Activated T-cell treated with anti-CD3 and anti-CD28 coated beads, Interleukin-2, amount 50 U/mL, for 72 hours (primary cell): Measurements from ENCODE around the gene P3H2. TPM values are rescaled to one million over a fixed set of nuclear protein-coding genes. Genes with fewer than 3 reads are reported as not detected.

Experiments used
- ATAC-seq, 2 donors: fragments of 150-1000 bp; cut with Tn5 transposase; replicated peaks in 1 of 2; 2 replicates each; pipeline ENCODE4 v1.10.0; 2021; ENCODE audit warnings: moderate library complexity in 2 of 2, mild to moderate bottlenecking in 1 of 2
- DNase-seq, 2 donors: peaks; one replicate each; pipeline ENCODE4 v3.0.0; 2021 to 2022; ENCODE audit warnings: mixed read lengths in 1 of 2
- H3K27ac Mint-ChIP-seq: one replicate; pipeline ENCODE4 v1.8.0; 2022; ENCODE audit warnings: mild to moderate bottlenecking, moderate library complexity, mixed read lengths
- H3K27me3 Mint-ChIP-seq: one replicate; pipeline ENCODE4 v1.8.0; 2022; ENCODE audit warnings: low read depth, mixed read lengths
- H3K36me3 Mint-ChIP-seq, 2 donors: one replicate each; pipeline ENCODE4 v1.8.0; 2022; ENCODE audit warnings: mixed read lengths in 2 of 2, mild to moderate bottlenecking in 1 of 2; ENCODE audit not compliant: insufficient read depth in 2 of 2
- H3K4me1 Mint-ChIP-seq: one replicate; pipeline ENCODE4 v1.8.0; 2022; ENCODE audit warnings: low read depth, mixed read lengths
- H3K4me3 Mint-ChIP-seq, 2 donors: one replicate each; pipeline ENCODE4 v1.8.0; 2022; ENCODE audit warnings: mild to moderate bottlenecking in 2 of 2, mixed read lengths in 2 of 2, moderate library complexity in 2 of 2
- H3K9me3 Mint-ChIP-seq, 2 donors: one replicate each; pipeline ENCODE4 v1.8.0; 2022; ENCODE audit warnings: mixed read lengths in 2 of 2
- total RNA-seq, 2 donors: library from RNA; stranded (reverse); gene quantifications; one replicate each; pipeline ENCODE4 v1.2.3, GENCODE V29; 2022

P3H2 gene
- total RNA-seq, 2 donors from 2014 or later: not detected

DNA sequence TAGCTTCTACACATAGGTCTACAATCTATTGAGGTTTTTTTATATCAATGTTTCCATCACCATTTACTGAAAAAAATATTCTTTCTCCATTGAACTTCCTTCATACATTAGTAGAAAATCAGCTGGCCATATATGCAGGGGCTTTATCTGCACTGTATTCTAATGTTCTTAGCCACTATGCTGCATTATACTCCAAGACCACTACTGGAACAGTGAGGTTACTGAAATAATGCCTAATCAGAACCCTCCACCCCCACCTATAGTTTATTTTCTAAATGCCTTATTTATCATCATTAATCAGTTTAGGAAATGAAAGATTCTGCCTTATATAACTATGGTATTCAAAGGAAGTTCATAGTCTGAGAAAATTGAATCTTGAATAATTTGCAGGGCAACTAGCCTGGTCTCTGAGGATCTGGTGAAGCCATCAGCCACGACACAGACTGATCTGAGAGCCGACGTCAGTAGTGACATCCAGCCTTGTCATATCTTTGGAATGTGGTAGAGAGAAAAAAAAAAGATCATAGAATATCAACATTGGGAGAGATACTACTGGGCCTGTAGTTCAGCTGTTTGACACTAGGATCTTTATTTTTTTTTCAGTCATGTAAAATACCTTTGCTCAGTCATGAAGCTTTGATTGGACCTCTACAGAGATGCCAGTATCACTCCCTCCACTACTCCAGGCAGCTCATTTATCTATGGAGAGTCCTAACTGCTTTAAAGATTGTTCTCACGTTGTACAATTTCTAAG, 66.6 kb downstream of the P3H2 start:
- Mint-ChIP-seq H3K27me3 (peaks cover 9% of the 10 kb centered on the region), H3K27ac (no peak overlapping the region), H3K4me1 (no peaks in the 10 kb centered on the region), H3K4me3 (no peak overlapping the region), H3K9me3 (no peaks in the 10 kb centered on the region), H3K36me3 (no peaks in the 10 kb centered on the region)
- DNase-seq (no peak), ATAC-seq (no peak)

DNA sequence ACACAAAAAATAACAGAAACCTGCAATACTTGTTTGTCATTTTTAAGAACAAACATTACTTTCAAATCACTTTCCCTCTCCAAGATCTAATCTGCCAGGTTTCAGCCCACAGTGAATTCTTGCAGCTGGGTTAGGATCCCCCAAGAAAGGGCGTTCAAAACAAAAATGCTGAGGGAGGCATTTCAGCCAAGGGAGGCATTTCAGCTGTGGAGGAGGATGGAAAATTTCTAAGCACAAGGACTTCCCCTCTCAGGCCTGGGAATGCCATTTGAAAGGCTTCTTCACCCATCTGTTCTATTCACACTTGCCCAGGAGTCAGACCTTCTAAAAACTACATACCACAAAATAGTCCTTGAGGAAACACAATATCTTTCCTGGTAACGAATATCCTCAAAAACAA, 69.1 kb downstream of the P3H2 start:
- Mint-ChIP-seq H3K4me3 (no peak overlapping the region), H3K27ac (no peak overlapping the region), H3K27me3 (peaks cover 27% of the 10 kb centered on the region), H3K9me3 (no peaks in the 10 kb centered on the region), H3K4me1 (no peaks in the 10 kb centered on the region), H3K36me3 (no peaks in the 10 kb centered on the region)
- DNase-seq (no peak), ATAC-seq (no peak)

DNA sequence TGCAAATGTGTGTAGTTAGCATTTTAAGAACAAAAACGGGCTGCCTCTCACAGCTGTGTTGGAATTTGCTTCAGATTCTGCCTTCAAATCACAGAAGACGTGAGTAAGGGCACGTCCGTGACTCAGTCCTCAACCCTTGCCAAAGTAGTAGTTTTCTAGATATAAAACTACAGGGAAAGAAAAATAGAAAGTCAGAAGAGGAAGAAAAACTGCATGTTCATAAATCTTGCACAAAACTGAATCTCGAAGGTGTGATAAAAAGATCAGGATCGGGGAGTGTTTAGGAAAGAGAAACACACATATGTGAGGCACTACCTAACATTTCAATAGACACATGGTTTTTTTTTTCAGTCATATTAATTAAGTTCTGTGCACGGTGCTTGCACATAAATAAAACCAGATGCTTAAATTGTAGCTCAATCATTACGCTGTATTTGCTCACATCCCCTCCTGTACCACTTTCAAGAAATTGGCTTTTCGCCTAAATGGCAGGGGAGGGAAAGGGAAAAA, 71.7 kb downstream of the P3H2 start:
- H3K9me3 Mint-ChIP-seq: no peaks in the 10 kb centered on the region
- no peak overlapping the region for H3K27ac Mint-ChIP-seq
- H3K27me3 Mint-ChIP-seq: peaks cover 44% of the 10 kb centered on the region
- H3K4me3 Mint-ChIP-seq: peak overlapping the region in 1 of 2 donors; percentile 9
- H3K4me1 Mint-ChIP-seq: no peaks in the 10 kb centered on the region
- no peaks in the 10 kb centered on the region for H3K36me3 Mint-ChIP-seq
- ATAC-seq (no peak), DNase-seq (no peak)

DNA sequence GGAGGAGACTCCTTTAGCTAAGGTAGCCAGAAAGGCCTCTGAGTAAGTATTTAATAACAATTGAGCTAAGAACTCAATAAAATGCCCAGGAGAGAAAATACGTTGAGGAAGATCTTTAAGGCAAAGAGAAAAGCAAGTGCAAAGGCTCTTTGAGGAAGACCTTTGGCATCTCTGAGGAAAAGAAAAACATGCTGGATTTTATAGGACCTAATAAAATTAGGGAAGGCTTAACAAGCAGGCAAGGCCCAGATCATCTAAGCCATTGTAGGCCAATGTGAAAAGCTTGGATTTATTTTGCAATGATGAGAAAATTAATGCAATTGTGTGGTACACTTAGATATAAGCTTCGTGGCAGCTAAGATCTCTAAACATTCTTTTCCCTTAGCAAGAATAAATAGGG, 75.7 kb downstream of the P3H2 start:
- Mint-ChIP-seq H3K4me3 (no peak overlapping the region), H3K4me1 (no peaks in the 10 kb centered on the region), H3K36me3 (no peaks in the 10 kb centered on the region), H3K27ac (no peak overlapping the region), H3K27me3 (peaks cover 52% of the 10 kb centered on the region), H3K9me3 (no peaks in the 10 kb centered on the region)
- DNase-seq (no peak), ATAC-seq (no peak)

DNA sequence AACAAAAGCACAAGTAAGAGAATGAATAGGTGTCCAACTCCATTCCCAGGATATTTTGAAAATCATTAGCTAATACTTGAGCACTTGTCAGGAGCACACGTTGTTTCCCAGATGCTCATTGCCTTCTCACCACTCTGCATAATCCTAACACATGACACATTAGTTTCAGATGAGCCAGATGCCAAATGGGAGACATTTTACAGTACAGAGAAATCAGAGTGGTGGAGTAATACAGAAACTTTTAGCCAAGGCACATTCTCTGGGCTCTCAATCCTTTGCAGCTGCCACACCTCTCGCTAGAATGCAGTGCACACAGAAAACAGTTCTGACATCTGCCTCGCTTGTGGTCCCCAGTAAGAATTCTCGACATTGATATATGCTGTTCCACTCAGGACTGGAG, 76.6 kb downstream of the P3H2 start:
- Mint-ChIP-seq H3K9me3 (no peaks in the 10 kb centered on the region), H3K36me3 (no peaks in the 10 kb centered on the region), H3K27me3 (peaks cover 49% of the 10 kb centered on the region), H3K4me3 (no peak overlapping the region), H3K27ac (no peak overlapping the region), H3K4me1 (no peaks in the 10 kb centered on the region)
- ATAC-seq (no peak), DNase-seq (no peak)

DNA sequence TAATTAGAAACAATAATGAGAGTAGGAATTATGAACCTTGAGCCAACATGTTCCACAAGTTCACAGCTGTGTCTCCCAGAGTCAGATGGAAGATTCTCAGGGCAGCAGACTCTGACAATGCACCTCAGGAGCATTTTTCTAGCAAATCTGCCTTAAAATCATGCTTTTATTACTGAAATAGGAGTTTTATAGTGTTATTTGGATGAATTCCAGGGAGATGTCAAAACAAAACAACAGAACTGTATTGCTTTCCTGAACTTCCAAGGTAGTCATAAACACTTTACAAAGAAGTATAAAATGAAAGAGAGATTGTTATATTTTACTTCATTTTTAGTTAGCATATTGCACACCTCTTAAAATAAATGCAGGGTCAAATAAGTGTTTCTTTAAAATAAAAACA, 77.0 kb downstream of the P3H2 start:
- Mint-ChIP-seq H3K27ac (no peak overlapping the region), H3K4me3 (no peak overlapping the region), H3K36me3 (no peaks in the 10 kb centered on the region), H3K27me3 (peaks cover 45% of the 10 kb centered on the region), H3K4me1 (no peaks in the 10 kb centered on the region), H3K9me3 (no peaks in the 10 kb centered on the region)
- DNase-seq: no peak
- ATAC-seq: no peak

DNA sequence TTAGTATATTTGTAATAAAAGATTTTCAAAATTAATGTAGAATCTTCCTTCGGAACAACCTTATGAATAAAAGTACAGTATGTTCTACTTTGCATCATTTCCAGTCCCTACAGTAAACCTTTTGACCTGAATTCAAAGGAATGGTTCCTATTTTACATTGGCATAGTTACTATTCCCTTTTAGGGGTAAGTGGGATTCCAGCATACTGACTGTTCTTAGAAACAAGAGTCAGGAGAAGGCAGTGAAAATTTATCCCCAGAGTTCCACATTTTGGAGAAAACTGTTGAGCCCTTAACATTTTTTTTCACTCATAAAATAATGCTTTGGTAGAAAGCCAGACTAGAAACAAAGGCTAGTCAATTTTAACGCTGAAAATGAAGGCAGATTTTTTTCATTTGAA, 78.1 kb downstream of the P3H2 start:
- no peaks in the 10 kb centered on the region for H3K4me1 Mint-ChIP-seq
- DNase-seq: no peak
- no peak overlapping the region for H3K27ac Mint-ChIP-seq
- H3K4me3 Mint-ChIP-seq: no peak overlapping the region
- peaks cover 46% of the 10 kb centered on the region for H3K27me3 Mint-ChIP-seq
- no peaks in the 10 kb centered on the region for H3K36me3 Mint-ChIP-seq
- ATAC-seq: no peak
- H3K9me3 Mint-ChIP-seq: no peaks in the 10 kb centered on the region

DNA sequence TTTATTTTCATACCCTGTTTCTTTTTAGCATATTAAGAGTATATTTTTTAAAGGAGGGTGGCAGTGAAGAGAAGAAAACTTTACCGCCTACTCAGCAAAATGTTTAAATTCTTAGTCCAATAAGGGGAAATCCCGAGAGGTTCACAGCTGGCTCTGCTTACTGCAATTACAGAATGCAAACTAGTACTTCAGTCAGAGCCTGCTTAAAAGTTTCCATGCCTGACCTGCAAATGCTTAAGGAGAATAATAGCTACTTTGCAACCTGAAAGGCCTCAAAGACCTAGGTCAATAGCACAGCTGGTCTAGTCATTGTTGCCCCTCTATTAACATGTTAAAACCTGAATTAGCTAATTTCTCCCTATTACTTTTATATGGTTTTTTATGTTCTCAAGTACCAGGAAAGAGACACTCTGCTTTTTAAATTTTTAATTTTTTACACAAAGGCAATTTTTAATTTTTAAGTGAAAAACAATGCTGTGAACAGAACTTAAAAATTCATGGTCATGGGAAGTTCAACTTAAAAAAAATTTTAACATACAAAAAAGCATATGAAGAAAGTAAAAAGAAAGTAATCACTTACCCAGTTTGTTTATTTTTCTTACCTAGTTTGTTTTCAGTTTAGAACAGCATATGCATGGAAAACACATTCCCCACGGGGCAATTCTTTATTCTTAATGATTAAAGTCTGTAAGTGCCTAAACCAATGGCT, 79.2 kb downstream of the P3H2 start:
- DNase-seq: no peak
- Mint-ChIP-seq H3K4me1 (no peaks in the 10 kb centered on the region), H3K27me3 (peaks cover 42% of the 10 kb centered on the region), H3K36me3 (no peaks in the 10 kb centered on the region), H3K4me3 (no peak overlapping the region), H3K27ac (no peak overlapping the region), H3K9me3 (no peaks in the 10 kb centered on the region)
- no peak for ATAC-seq

DNA sequence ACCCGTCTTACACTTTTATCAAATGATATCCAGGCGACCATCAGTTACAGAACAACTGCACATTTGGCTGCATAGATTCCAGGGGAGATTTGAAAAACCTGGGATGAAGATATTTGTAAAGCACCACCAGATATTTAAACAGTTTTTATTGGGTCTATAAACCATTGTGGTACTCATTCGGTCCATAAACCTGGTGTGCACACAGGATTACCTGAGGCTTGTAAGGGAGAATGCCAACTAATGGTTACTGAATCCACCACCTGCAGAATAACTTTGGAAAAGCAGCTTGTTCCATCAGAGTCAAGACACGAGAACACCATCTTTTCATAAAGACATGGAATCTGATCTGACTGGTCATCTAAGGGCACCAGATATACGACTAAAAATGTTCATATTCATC, 80.6 kb downstream of the P3H2 start:
- ATAC-seq (no peak), DNase-seq (no peak)
- Mint-ChIP-seq H3K4me3 (no peak overlapping the region), H3K9me3 (no peaks in the 10 kb centered on the region), H3K4me1 (no peaks in the 10 kb centered on the region), H3K27me3 (peaks cover 38% of the 10 kb centered on the region), H3K27ac (no peak overlapping the region), H3K36me3 (no peaks in the 10 kb centered on the region)

DNA sequence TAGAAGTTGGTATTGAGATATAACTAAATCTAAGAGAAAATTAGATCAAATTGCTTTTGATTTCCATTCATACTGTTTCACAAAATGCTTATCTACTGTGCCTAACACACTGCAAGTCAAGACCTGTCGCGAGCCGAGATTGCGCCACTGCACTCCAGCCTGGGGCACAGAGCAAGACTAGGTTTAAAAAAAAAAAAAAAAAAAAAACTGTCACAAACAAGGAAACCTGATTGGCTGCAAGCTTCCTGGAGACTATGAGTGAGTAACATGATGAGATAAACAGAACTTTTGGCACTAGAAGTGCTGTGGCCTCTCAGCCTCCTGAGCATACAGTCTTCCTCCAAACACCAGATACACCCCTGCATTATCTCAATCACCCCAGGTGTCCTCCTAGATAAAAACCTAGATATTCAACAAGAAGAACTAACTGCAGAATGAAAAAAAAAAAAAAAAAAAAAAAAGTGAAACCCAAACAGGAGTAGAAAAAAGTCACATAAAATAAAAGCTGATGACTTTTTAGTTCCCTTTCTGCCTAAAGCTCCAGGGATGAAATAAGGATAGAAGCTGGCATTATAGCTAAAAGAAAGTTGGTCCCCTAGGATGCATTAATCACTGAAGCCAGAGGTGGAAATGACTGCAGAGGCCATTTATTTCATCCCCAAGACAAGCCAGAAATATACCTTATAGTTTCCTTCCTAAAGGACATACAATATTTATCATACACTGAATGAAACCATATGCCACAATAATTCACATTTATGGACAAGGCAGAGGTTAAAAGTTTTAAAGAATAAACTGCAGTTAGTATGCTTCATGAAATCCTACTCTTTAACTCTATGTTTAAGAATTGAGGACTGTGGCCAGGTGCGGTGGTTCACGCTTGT, 82.4 kb downstream of the P3H2 start:
- Mint-ChIP-seq H3K36me3 (no peaks in the 10 kb centered on the region), H3K4me1 (no peaks in the 10 kb centered on the region), H3K27ac (no peak overlapping the region), H3K27me3 (peaks cover 32% of the 10 kb centered on the region), H3K9me3 (no peaks in the 10 kb centered on the region), H3K4me3 (no peak overlapping the region)
- DNase-seq (no peak), ATAC-seq (no peak)

DNA sequence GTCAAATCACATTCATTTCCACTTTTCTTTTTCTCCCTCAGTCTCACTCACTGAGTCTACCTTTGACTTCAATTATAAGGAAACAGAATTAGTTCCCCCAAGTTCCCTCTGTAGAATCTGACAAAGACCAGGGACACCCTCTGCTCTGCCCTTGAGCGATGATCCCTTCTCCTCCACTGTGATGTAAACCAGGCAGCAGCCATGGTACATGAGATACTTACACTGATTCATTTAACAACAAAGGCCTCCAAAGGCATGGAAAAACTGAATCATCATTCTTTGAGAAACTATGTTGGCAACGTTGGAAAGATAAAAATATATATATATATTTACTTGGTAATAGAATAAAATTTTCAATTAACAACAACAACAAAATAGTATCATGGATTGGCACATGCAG, 84.1 kb downstream of the P3H2 start:
- Mint-ChIP-seq H3K4me1 (no peaks in the 10 kb centered on the region), H3K27ac (no peak overlapping the region), H3K36me3 (no peaks in the 10 kb centered on the region), H3K9me3 (no peaks in the 10 kb centered on the region), H3K27me3 (peaks cover 25% of the 10 kb centered on the region), H3K4me3 (no peak overlapping the region)
- ATAC-seq (no peak), DNase-seq (no peak)

DNA sequence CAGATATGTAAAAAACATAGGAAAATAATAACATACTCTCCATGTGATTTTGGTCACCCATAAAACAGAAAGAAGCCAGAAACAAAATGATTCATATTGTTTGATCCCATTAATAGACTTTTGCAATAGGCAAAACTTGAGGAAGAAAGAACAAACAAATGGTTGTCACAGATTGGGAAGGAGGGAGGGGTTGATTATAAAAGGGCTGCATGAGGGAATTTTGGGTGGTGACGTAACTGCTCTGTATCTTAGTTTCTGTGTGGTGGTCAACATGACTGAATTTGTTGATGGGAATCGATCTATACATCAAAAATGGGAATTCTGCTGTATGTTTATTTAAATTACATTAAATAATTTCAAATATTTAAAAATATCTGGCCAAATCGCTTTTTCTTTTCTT, 86.3 kb downstream of the P3H2 start:
- Mint-ChIP-seq H3K4me3 (no peak overlapping the region), H3K27ac (no peak overlapping the region), H3K36me3 (no peaks in the 10 kb centered on the region), H3K27me3 (peaks cover 20% of the 10 kb centered on the region), H3K9me3 (no peaks in the 10 kb centered on the region), H3K4me1 (no peaks in the 10 kb centered on the region)
- DNase-seq (no peak), ATAC-seq (no peak)

DNA sequence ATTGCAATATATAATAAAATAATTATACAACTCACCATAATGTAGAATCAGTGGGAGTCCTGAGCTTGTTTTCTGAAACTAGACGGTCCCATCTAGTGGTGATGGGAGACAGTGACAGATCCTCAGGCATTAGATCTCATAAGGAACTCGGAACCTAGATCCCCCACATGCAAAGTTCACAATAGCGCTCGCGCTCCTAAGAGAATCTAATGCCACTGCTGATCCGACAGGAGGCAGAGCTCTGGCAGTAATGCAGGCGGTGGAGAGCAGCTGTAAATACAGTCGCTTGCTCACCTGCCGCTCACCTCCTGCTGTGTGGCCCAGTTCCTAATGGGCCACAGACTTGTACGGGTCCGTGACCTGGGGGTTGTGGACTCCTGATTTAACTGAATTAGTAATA, 87.8 kb downstream of the P3H2 start:
- no peak overlapping the region for H3K4me3 Mint-ChIP-seq
- ATAC-seq (no peak), DNase-seq (no peak)
- H3K4me1 Mint-ChIP-seq: no peaks in the 10 kb centered on the region
- no peaks in the 10 kb centered on the region for H3K36me3 Mint-ChIP-seq
- H3K27me3 Mint-ChIP-seq: peaks cover 18% of the 10 kb centered on the region
- no peak overlapping the region for H3K27ac Mint-ChIP-seq
- no peaks in the 10 kb centered on the region for H3K9me3 Mint-ChIP-seq
